Stimulated activated CD4-positive, alpha-beta T cell treated with anti-CD3 and anti-CD28 coated beads, TNF-alpha, amount 100 ng/mL, for 24 hours (primary cell): Measurements from ENCODE around the gene ITGBL1.

Experiments
- DNase-seq, 3 experiments: peaks; one replicate each; pipeline ENCODE4 v3.0.0-alpha.2; 2020; ENCODE audit warnings: low read depth in 3 of 3

The ITGBL1 gene, protein sequence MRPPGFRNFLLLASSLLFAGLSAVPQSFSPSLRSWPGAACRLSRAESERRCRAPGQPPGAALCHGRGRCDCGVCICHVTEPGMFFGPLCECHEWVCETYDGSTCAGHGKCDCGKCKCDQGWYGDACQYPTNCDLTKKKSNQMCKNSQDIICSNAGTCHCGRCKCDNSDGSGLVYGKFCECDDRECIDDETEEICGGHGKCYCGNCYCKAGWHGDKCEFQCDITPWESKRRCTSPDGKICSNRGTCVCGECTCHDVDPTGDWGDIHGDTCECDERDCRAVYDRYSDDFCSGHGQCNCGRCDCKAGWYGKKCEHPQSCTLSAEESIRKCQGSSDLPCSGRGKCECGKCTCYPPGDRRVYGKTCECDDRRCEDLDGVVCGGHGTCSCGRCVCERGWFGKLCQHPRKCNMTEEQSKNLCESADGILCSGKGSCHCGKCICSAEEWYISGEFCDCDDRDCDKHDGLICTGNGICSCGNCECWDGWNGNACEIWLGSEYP

DNA sequence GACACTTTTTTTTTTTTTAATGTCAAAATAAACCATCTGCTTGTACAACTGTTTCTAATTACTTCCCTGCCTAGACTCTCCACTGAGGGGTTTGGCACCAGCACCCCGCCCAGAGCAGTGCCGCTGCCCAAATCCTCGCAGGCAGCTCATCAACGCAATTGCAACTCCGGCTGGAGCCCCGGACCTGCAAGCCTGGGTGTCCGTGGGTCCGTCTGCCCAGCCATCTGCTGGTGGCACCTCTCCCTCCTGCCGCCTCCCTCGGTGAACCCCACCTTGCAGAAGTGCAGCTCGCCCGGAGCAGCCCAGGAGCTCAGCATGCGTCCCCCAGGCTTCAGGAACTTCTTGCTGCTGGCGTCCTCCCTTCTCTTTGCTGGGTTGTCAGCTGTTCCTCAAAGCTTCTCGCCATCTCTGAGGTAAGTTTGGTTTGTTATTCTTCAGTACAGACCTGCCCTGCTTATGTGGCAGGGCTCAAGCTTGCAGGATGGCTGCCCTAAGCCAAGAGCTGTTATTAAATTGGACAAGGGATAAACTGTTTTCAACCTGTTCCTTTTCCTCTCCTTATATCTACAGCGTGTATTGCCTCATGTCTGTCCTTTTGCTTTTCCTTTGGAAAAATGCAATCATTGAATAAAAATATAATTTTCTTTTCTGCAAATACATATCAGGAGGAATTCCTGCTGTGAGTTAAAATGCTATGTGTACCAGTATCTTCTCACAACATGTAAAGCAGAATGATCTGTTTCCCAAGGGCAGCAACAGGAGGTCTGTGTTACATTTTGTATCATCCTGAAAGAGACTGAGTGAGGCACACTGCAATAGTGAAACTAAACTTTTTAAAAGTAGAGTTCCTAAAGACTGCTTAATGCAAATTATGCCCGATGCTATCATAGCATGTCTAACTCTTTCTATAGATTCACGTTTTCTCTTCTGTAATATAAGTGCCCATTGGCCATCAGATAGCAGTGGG, at the start of gene ITGBL1:
ITGBL1 (plus strand) TSS at position 157 of the 967 bp plus-strand sequence; CDS start at position 316, 159 bp downstream.
- DNase-seq = no peak

DNA sequence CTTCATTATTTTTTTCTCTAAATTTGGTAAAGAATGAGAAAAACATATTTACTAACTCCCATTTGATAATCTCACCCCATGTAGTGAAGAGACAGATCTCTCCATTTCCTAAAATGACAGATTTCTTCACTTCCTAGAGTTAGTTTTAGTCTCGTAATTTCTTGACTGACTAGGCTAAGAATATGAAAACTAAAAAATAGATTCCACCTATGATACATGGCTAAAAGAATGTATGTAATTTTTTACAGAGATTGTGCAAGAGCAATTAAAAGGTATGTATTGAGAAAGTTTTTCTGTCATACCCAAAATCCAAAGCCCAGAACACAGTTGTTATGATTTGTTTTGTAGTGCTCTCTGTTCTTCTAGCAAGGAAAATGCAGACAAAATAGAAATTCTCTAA, 45.7 kb upstream of the ITGBL1 start:
- no peak for DNase-seq

DNA sequence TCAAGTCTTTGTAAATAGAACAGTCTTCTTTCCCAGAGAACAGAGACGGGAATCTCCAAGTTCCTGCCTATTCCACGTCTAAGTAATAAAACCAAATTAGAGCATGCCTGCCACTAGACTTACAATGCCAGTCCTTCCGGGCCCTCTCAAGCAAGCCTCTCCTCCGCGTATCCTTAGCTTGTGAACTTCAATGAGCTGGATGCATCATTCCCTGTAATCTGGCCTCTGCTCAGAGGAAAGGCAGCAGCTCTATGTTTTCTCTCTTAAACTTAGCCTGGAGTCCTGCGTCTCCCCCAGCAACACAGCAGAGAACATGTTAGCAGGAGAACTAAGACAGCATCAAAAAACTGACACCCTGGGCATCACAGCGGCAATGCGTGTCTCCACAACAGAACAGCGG, 44.3 kb upstream of the ITGBL1 start:
- no peak for DNase-seq

DNA sequence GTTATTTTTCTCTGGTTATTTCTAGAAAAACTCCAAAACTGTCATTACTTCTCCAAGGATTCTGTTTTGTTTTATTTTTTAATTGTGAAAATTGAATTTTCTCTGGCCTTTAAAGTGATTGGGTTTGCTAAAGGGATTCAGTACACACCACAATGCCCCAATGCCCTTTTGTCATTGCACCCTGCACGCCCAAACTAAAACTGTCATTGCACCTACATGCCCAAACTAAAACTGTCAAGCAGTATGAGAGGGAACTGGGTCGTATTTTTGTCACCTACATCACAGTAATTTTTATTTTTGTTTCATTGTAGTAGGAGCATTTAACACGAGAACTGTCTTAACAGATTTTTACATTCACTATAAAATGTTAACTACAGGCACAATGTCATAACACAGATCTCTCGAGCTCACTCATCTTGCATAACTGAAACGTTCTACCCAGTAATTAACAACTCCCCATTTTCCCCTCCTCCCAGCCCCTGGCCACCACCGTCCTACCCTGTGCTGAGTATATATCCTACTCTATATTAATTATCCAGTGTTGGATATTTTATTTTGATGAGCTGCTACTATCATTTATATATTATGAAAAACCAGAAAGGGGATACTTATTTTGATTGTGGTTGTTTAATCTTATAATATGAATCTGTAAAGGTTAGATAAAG, 43.4 kb upstream of the ITGBL1 start:
- no peak for DNase-seq

DNA sequence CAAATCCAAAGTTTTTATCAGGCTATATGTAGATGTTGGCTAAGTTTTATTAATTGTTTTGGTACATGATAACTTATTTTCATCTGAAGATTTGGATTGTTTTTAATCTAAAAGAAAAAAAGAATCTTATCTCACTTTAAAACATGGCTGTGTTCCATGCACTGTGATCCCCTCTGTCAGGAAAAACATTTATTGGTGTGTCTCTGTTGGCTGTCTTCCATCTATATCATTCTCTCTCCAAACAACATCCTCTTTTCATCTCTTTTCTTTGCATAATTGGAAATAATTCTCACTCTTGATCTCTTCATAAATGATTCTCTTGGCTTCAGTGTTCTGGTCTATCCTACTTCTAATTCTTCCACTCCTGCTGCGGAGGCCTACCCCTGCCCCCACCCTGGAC, 40.4 kb upstream of the ITGBL1 start:
- no peak for DNase-seq

DNA sequence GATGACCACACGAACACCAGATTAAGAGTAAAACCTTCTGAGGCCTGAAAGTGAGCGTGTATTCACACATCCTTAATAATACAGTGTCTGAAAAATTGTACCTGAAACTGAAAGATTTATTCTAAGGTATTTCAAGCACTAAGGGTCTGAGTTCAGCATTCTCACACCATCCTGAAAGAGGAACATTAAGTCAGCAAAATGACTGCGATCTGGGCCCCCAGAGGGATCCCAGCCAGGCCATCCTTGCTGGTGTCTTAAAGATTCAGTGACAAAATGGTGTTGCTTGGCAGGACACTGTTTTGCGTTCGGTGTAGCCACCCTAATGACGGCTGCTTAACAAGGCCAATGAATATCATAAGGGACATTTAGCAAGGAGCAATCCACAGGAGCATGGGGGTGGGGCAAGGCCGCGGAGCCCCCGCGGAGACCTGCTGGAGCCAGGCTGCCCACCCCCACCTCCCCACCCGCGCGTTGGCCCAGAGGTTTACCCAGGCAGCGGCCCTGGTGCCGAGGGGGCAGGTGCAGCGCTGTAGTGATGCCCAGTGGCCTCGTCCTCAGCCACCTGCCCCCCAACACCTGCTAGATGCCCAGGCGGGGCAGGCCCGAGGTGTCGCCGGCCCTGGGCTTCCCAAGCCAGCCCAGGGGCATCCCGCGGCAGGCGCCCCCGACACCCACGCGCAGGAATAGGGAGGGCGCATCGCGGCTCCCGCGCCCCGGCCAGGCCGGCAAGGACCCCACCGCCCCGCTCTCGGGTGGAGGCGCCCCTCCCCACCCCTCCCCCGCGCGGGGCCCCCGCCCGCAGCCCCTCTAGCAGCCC, 36.9 kb upstream of the ITGBL1 start:
- DNase-seq = no peak

DNA sequence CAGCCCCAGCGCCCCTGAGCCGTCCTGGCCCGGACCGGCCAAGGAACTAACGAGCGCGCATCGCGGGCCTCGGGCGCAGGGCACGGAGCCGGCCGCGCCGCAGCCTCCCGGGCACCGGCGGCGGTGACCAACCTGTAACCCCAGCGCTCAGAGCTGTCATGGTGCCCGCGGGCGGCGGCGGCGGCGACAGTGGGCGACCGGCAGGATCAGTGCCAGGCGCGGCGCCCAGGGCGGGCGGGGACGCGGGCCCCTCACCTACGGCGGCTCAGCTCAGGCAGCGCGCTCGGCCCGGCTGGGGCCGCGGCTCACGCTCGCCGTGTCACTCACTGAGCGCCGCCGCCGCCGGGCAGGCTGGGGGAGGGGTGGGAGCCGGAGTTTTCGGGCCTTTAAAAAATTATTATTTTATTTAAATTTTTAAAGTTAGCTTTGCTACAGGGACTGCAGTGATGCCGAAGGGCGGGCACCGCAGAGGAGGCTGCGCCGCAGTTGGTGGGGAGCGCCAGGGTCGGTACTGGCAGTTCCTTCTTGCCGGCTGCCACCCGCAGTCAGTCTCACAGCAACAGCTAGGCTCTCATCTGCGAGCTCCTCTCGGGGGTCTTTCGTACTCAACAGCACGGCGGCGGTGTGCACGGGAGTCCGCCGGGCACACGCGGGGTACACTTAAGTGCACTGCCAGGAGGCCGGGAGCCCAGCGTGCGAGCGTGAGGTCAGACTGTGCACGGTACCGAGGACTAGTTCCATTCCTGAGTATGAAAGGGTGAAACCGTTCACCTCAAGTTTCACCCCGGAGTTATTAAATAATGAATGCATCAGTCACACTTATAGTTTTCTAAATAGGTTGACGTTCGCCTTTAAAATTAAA, 36.1 kb upstream of the ITGBL1 start, which contains the start of gene NALCN:
NALCN (minus strand) TSS at position 328 of the 862 bp plus-strand sequence. CDS start 17,382 bp downstream, outside the sequence.
- no peak for DNase-seq

DNA sequence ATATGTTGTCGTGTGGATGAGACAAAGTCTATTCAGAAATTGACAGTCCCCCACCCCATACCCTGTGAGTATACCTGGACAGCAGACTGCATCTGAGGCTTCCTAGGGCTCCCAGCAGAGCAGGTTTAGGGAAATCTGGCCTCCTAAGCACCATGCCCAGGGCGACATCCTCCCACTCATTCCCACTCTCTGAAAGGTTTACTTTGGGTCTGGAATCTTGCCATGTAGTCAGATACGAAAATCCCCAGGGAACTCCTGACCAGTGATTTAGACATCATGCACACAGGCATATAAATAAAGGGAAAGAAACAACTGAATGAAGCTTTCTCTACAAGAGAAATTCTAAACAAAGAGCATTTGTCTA, 35.5 kb upstream of the ITGBL1 start:
- DNase-seq = no peak

DNA sequence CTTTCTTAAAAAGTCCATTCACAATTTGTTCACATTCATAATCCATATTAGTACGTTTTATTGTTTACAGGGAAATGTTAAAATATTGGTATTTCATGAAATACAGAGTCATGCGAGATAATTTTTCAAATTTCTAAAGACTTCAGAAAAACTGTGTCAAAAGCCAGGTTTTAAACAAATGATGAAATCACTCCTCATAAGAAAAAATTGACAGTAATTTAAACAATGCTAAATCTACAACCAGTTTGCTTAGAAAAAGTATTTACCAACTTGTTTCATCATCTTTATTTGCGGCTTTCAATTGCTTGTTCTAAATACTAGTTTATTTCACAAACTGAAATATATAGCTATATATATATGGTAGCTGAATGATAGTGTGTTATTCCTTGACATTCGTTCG, 35.0 kb upstream of the ITGBL1 start:
- DNase-seq = no peak

DNA sequence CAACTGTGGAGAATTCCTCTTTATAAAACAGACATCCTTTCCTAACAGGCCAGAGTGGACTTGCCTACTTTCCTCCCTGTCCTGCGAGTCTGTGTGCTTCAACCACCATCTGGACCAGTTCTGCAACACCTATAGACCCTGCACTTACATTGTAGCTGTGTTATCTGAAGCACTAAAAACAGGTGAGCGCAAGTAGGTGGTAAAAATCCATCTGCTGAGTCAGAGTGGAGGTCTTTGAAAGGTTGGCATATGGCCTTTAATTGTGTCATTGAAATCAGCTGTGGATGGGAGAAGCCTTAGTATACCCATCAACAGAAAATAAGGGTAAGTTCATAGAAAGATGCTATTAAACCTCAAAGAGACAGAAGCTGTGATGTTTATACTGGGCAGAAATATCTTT, 28.6 kb upstream of the ITGBL1 start:
- no peak for DNase-seq

DNA sequence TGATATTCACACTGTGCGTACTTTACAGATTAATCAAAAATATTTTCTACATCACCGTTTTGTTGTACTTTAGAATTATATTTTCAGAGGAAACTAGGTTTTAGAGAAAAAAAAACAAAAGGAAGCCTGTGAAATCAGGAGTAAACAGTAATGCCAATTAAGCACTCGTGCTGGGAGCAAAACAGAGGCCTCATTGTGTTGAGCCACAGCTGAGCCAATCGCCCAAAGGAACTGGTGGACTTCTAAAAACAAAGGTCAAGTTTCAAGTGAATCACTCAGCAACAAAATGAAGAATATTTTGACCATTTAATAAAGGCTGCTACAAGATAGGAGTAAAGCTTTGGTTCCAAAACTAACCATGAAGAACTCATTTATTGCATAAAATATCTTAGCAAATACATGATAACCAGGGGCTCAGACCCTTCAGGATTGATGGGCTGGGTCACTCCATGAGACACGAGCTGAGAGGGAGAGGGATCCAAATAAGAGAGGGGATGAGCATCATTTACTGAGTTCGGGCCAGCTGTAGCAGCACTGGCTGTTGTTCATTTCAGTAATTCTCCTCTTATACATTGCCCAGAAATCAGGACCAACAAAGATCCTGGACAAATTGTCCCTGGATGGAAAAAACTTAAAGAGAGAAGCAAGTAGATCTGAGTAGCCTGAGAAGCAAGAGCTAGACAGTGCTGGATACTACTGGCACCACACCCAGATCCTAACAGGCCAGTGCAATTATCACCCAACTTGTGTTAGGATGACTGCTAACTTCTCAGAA, 27.9 kb upstream of the ITGBL1 start:
- no peak for DNase-seq

DNA sequence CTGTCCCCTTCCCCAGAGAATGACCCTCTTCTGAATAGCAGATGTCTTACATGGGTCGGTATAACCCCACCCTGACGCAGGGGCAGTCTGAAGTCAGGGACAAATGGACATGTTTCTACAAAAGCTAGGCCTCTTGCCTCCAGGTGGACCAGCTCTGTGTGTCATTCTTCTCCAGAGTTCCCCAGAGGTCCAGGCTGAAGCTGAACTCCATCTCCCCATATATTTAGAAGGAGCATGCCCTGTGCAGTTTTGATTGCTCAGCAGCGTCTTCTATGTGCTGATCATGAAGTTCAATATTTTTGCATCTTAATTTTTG, 27.4 kb upstream of the ITGBL1 start:
- no peak for DNase-seq

DNA sequence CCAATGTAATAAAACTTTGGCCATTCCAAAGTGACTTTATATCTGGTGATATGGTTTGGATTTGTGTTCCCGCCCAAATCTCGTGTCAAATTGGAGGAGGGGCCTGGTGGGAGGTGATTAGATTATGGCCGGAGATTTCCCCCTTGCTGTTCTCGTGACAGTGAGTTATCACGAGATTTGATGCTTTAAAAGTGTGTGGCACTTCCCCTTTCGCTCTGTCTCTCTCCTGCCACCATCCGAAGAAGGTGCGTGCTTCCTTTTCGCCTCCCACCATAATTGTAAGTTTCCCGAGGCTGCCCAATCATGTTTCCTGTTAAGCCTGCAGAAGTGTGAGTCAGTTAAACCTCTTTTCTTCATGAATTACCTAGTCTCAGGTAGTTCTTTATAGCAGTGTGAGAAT, 26.9 kb upstream of the ITGBL1 start:
- DNase-seq = no peak

DNA sequence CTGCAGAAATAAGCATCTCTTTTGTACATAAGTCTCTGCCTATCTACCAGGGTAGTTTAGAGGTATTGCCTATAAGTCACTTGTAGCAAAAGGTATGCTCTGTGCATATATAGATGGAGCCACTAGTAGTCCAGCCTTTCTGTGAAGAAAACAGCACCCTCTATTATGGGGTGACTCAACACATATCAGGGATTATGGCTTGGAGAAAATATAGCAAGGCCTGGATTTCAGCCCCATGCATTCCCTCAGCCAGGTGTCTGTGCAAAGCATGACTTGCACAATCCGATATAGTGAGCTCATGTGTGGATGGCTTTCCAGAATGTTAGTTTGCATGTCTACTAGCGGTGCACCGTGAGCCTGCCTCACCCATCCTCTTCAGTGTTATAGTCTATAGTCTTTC, 22.7 kb upstream of the ITGBL1 start:
- DNase-seq = no peak

DNA sequence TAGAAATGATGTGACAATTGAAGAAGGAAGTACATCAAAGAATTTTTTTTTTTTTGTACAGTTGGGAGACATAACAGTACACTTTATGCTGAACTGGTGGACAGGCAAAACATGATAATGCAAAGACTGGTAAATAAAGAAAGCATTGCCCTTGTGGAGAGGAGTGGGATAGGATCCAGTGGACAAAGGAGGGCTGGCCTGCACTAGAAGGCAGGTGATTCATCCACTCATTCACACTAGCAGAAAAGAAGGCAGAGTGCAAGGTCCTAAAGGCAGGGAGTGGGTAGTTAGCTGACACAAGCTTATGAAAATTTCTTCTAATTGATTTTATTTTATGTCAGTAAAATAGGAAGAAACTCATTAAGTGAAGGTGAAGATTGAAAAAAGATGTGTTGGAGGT, 18.6 kb upstream of the ITGBL1 start:
- DNase-seq = no peak

DNA sequence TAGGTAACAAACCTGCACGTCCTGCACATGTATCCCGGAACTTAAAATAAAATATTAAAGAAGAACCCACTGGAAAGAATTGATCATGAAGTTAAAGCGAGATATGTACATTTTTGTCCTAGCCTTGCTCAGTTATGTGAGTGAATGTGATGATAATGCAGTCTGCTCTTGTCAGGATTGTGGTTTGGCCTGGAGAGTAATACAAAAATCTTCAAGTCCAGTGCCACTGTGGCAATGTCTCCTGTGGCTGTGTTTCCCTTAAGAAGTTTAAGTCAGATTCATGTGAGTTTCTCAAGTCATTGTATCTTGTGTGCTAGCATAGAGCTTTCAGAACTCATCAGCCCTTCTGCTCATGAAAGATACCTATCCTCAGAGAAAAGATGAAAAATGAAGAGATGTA, 18.0 kb upstream of the ITGBL1 start:
- DNase-seq = no peak

DNA sequence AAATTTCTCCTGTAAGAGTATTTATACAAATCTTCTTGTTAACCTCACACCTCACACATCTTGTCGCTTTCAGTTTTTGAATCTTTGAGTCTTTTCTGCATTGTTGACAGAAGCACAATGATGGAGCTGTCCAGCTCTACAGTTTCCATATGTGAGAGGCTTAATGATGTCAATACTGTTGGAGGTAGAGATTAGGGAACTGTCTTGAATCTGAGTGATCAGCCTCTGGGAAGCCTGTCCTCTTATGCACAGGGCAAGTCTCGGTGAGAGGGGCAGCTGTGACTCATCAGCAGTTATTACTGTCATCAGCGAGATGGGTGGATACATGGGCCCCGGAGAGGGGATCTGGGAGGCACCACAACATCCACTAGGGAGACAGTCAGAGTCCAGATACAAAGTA, 4.6 kb upstream of the ITGBL1 start:
- DNase-seq = no peak

DNA sequence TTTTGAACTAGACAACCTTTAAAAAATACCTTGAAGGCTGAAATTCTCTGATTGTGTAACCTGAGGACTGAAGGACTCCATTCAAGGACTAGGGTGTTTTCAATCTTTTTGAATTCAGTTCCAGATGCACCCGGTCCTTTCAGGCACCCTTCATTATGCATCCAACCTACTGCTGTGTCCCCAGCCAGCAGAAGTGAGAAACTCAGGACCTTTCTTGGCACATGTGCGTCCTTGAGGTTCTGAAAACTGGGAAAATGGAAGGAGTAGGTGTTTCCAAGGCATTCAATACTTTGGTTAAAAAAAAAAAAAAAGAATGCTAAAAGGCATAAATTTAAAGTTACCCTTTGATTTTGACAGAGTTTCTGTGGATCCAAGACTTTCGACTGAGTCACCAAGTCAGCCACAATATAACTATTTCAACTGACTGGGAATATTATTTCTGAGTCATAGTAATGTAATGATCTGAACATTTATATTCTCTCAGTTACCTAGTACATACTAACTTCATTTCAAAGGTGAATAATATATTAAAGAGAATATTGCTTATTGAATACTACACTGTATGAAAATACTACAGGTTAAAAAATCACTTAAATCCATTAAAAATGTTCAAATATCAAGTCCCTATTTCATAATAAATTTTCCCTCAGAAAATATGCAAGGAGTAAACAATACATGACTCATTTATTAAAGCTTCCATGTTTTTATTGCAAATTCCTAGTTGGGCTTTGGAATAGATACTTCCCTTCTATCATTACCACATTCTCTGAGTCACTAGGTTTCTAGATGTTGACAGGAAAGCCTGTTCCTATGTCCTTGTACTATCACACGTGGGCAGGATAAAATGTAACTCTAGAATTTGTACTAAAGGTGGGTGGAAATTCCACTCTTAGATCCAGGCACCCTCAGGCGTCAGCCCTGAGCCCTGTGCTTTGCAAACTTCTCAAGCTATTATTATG, 2.4 kb upstream of the ITGBL1 start:
- no peak for DNase-seq
